K562 (cell line): ENCODE measurements around the gene PLCB1. TPM values are rescaled to one million over a fixed set of nuclear protein-coding genes. Genes with fewer than 3 reads are reported as not detected.

Experiments used
- ATAC-seq: fragments of 200-7000 bp; cut with Tn5 transposase; 3 replicates; pipeline ENCODE4 v1.9.1; 2020; ENCODE audit warnings: moderate library complexity
- BruUV-seq: library from RNA; stranded (reverse); fragments of 400-500 nt; replicated peaks from 2 replicates; lab custom pipeline; 2021; lab: Mats Ljungman, UMichigan
- CTCF ChIA-PET: fragments of 300-600 bp; formaldehyde crosslinking; extraction: SDS; loops from one replicate; lab custom pipeline; 2021; ENCODE audit warnings: low intra/inter-chr PET ratio; lab: Yijun Ruan, JAX
- POLR2A ChIA-PET: fragments of 300-600, 350-650 bp; sonication (Branson Sonifier 250); formaldehyde crosslinking; extraction: SDS; loops from one replicate; lab custom pipeline; 2021; ENCODE audit warnings: antibody characterized with exemption, inconsistent platforms; lab: Yijun Ruan, JAX
- DNase-seq, 4 experiments: peaks; one replicate each; pipeline versions ENCODE4 v3.0.0 to v3.0.0-alpha.2; 2011 to 2018; ENCODE audit warnings: low spot score in 3 of 4, mixed read lengths in 3 of 4; ENCODE audit errors: extremely low read depth in 1 of 4
- FAIRE-seq: peaks from 2 replicates; lab custom pipeline; 2011; peaks lifted over from hg19 to GRCh38; lab: Jason Lieb, UNC
- H2AFZ ChIP-seq: 2 replicates; pipeline ENCODE4 v1.6.0; 2011; ENCODE audit warnings: low read depth, low read length, control low read depth, inconsistent platforms
- H3K27ac ChIP-seq: fragments of 200-600 bp; 3 replicates; pipeline ENCODE4 v1.8.0; 2011; ENCODE audit warnings: low read depth, mild to moderate bottlenecking, control low read depth, inconsistent platforms, low read length, moderate library complexity, mixed read lengths; ENCODE audit errors: extremely low read depth
- H3K27me3 ChIP-seq, 2 experiments: fragments of 300-600 bp in 1 of 2; 2 replicates in 1 of 2; 3 replicates in 1 of 2; pipeline versions ENCODE4 v1.6.0 to v1.8.0; 2011; ENCODE audit warnings: inconsistent platforms in 2 of 2, low read length in 2 of 2, mild to moderate bottlenecking in 1 of 2, mixed read lengths in 1 of 2, moderate library complexity in 1 of 2; ENCODE audit not compliant: control insufficient read depth in 2 of 2, insufficient read depth in 2 of 2
- H3K36me3 ChIP-seq: fragments of 300-600 bp; 3 replicates; pipeline ENCODE4 v1.8.0; 2011; ENCODE audit warnings: mild to moderate bottlenecking, low read length, inconsistent platforms; ENCODE audit not compliant: control insufficient read depth, insufficient read depth
- H3K4me1 ChIP-seq, 2 experiments: fragments of 200-600 bp in 1 of 2; replicated peaks in 1 of 2; 2 replicates in 1 of 2; 3 replicates in 1 of 2; pipeline versions ENCODE4 v1.5.1 to v1.8.0; 2011; ENCODE audit warnings: inconsistent platforms in 2 of 2, low read length in 2 of 2, mild to moderate bottlenecking in 1 of 2, mixed read lengths in 1 of 2, moderate library complexity in 1 of 2; ENCODE audit not compliant: control insufficient read depth in 2 of 2, insufficient read depth in 2 of 2
- H3K4me2 ChIP-seq: 2 replicates; pipeline ENCODE4 v1.6.1; 2011; ENCODE audit warnings: low read length, control low read depth, inconsistent platforms, mixed read lengths; ENCODE audit not compliant: insufficient read depth
- H3K4me3 ChIP-seq: fragments of 200-600 bp; sonication (generic), shearing (Covaris generic); 2 replicates; pipeline ENCODE4 v1.5.1; 2016; ENCODE audit warnings: control low read depth, inconsistent platforms
- H3K79me2 ChIP-seq: fragments of 200-600 bp; 3 replicates; pipeline ENCODE4 v1.8.0; 2011; ENCODE audit warnings: low read length, inconsistent platforms; ENCODE audit not compliant: control insufficient read depth, insufficient read depth
- H3K9ac ChIP-seq, 2 experiments: 2 replicates each; pipeline versions ENCODE4 v1.6.0 to v1.6.1; 2011; ENCODE audit warnings: low read depth in 2 of 2, low read length in 2 of 2, control low read depth in 1 of 2, inconsistent platforms in 1 of 2, mild to moderate bottlenecking in 1 of 2, mixed read lengths in 1 of 2; ENCODE audit not compliant: insufficient read depth in 1 of 2
- H3K9me1 ChIP-seq: one replicate; pipeline ENCODE4 v1.6.0; 2011; ENCODE audit warnings: inconsistent platforms, mild to moderate bottlenecking, low read length, moderate library complexity; ENCODE audit not compliant: control insufficient read depth, insufficient read depth
- H3K9me3 ChIP-seq: replicated peaks from 2 replicates; pipeline ENCODE4 v1.5.1; 2011; ENCODE audit warnings: low read depth, low read length, inconsistent platforms; ENCODE audit not compliant: control insufficient read depth, insufficient read depth
- H4K20me1 ChIP-seq: replicated peaks from 2 replicates; pipeline ENCODE4 v1.6.1; 2011; ENCODE audit warnings: low read length, inconsistent platforms, mixed read lengths; ENCODE audit not compliant: control insufficient read depth, insufficient read depth
- CBX8 ChIP-seq: fragments of 200-600 bp; sonication (generic); IDR thresholded peaks from 2 replicates; pipeline ENCODE4 v1.6.1; 2012; ENCODE audit warnings: borderline replicate concordance, mixed run types, low read depth, mild to moderate bottlenecking, moderate library complexity, mixed read lengths, low read length, control low read depth, inconsistent platforms; ENCODE audit not compliant: poor library complexity, severe bottlenecking; ENCODE audit errors: extremely low read depth
- CHD2 ChIP-seq: IDR thresholded peaks from 2 replicates; pipeline ENCODE4 v1.6.1; 2011; ENCODE audit warnings: low read depth, low read length
- KAT7 ChIP-seq: sonication (generic); formaldehyde crosslinking; IDR thresholded peaks from 2 replicates; pipeline ENCODE4 v1.8.0; 2022; ENCODE audit warnings: missing genetic modification reagents, mild to moderate bottlenecking, borderline replicate concordance
- POLR2A ChIP-seq: fragments of 450-650 bp; conservative IDR thresholded peaks from 2 replicates; pipeline ENCODE4 v1.6.1; 2016
- PRMT5 ChIP-seq: sonication (generic); formaldehyde crosslinking; IDR thresholded peaks from 2 replicates; pipeline ENCODE4 v1.5.0; 2020; ENCODE audit warnings: missing genetic modification reagents
- PYGO2 ChIP-seq: fragments of 450-650 bp; IDR thresholded peaks from 2 replicates; pipeline ENCODE4 v1.6.1; 2016; ENCODE audit warnings: mild to moderate bottlenecking, missing genetic modification characterization, moderate library complexity, missing compliant biosample characterization
- SMARCB1 ChIP-seq: IDR thresholded peaks from 2 replicates; pipeline ENCODE4 v1.6.1; 2011; ENCODE audit warnings: improper control_type of control experiment, low read depth; ENCODE audit not compliant: insufficient read length
- SOX6 ChIP-seq: fragments of 450-650 bp; IDR thresholded peaks from 2 replicates; pipeline ENCODE4 v1.6.1; 2014; ENCODE audit warnings: mild to moderate bottlenecking
- SREBF1 ChIP-seq: fragments of 150-350 bp; IDR thresholded peaks from 2 replicates; pipeline ENCODE4 v1.6.1; 2014; ENCODE audit warnings: antibody characterized with exemption, low read depth, low read length, borderline replicate concordance
- THRAP3 ChIP-seq: fragments of 450-650 bp; IDR thresholded peaks from 2 replicates; pipeline ENCODE4 v1.6.1; 2016; ENCODE audit warnings: mild to moderate bottlenecking, inconsistent platforms, borderline replicate concordance
- ZC3H11A ChIP-seq: IDR thresholded peaks from 2 replicates; pipeline ENCODE4 v1.6.1; 2012; ENCODE audit warnings: low read depth, low read length, improper control_type of control experiment
- ZKSCAN1 ChIP-seq: fragments of 150-350 bp; IDR thresholded peaks from 2 replicates; pipeline ENCODE4 v1.6.1; 2016; ENCODE audit warnings: low read depth, low read length
- ZNF316 ChIP-seq: fragments of 450-650 bp; IDR thresholded peaks from 2 replicates; pipeline ENCODE4 v1.6.1; 2016
- ZNF41 ChIP-seq: fragments of 250-450 bp; sonication (Bioruptor Pico); conservative IDR thresholded peaks from 2 replicates; pipeline ENCODE4 v1.4.0; 2020; ENCODE audit warnings: mild to moderate bottlenecking
- WGBS: fragments of 100-300 bp; shearing (Covaris generic); methylation state at CpG from one replicate; pipeline ENCODE4 v1.1.6; 2016; ENCODE audit warnings: low coverage, mixed read lengths; ENCODE audit not compliant: insufficient coverage; ENCODE audit errors: missing lambda C conversion rate; 5-methylcytosine and 5-hydroxymethylcytosine counted together
- in situ Hi-C: fragments of 300-500 bp; cut with MboI; formaldehyde crosslinking; loops from 4 replicates; pipeline ENCODE4 v1.15.0; 2018; ENCODE audit warnings: inconsistent platforms, mixed read lengths
- intact Hi-C: fragments of 100-400 bp; cut with micrococcal nuclease; formaldehyde crosslinking; loops from 2 replicates; pipeline ENCODE4 v1.14.2; 2022
- polyA plus RNA-seq, 8 experiments: library from polyadenylated mRNA; depleted of rRNA in 4 of 8; stranded (reverse) in 5 of 8; unstranded in 3 of 8; fragments of >200 nt; fragmentation: Nextera tagmentation in 2 of 8; fragmentation: Illumina TruSeq in 1 of 8; extraction: Ambion mirVana in 2 of 8; extraction: Trizol in 1 of 8; gene quantifications; 2 replicates each; pipeline versions ENCODE4 v1.2.1 to v1.2.3, GENCODE V29; 2011 to 2014; ENCODE audit warnings: inconsistent platforms in 1 of 8, missing spikeins in 1 of 8
- total RNA-seq, 7 experiments: library from RNA; depleted of rRNA in 6 of 7; stranded (reverse); fragments of >200 nt in 6 of 7; fragmentation: Illumina TruSeq in 2 of 7; extraction: Trizol in 2 of 7; gene quantifications; 2 replicates each; pipeline versions ENCODE4 v1.2.1 to v1.2.3, GENCODE V29; 2011 to 2021; ENCODE audit warnings: low replicate concordance in 1 of 7
- TF ChIP-seq, protein P1 (sequence below): fragments of 450-650 bp; IDR thresholded peaks from 2 replicates; pipeline ENCODE4 v1.6.1; 2016; ENCODE audit warnings: missing biosample characterization, missing genetic modification characterization
- TF ChIP-seq, protein P2 (sequence below): fragments of 250-450 bp; sonication (Bioruptor Pico); IDR thresholded peaks from 2 replicates; pipeline ENCODE4 v1.5.0; 2021; ENCODE audit warnings: mild to moderate bottlenecking, borderline replicate concordance

Gene PLCB1
- total and polyA plus RNA-seq, 9 of the 15 experiments (the other 6 are each of a cell fraction or from before 2014, with no cell fraction given): 0.34 to 3.1 (median 1.3) TPM

DNA sequence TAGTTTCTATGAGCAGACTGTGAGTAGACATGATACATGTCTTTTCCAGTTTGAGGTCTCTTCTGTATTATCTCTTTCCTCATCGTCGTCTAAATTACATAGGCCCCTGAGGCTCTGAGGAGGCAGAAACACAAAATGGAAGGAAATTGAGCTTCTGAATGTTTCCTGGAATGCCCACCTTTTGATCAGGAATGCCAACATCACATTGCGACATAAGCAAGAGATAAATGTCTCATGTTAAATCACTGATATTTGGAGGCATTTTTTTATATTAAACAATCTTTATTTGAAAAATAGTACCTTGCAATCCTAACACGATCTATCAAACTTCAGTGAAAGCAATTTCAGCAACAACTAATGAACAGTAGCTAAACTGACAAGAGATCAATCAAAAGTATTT lies 802.3 kb downstream of the PLCB1 start:
- no peak for TF ChIP-seq SMARCB1
- TF ChIP-seq PRMT5 (CRISPR knock-in tag): no peak
- no peak for TF ChIP-seq SREBF1
- TF ChIP-seq PYGO2 (tag): no peak
- TF ChIP-seq ZNF316: no peak
- TF ChIP-seq, protein P1, sequence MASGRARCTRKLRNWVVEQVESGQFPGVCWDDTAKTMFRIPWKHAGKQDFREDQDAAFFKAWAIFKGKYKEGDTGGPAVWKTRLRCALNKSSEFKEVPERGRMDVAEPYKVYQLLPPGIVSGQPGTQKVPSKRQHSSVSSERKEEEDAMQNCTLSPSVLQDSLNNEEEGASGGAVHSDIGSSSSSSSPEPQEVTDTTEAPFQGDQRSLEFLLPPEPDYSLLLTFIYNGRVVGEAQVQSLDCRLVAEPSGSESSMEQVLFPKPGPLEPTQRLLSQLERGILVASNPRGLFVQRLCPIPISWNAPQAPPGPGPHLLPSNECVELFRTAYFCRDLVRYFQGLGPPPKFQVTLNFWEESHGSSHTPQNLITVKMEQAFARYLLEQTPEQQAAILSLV: no peak
- TF ChIP-seq ZKSCAN1: no peak
- TF ChIP-seq, protein P2, sequence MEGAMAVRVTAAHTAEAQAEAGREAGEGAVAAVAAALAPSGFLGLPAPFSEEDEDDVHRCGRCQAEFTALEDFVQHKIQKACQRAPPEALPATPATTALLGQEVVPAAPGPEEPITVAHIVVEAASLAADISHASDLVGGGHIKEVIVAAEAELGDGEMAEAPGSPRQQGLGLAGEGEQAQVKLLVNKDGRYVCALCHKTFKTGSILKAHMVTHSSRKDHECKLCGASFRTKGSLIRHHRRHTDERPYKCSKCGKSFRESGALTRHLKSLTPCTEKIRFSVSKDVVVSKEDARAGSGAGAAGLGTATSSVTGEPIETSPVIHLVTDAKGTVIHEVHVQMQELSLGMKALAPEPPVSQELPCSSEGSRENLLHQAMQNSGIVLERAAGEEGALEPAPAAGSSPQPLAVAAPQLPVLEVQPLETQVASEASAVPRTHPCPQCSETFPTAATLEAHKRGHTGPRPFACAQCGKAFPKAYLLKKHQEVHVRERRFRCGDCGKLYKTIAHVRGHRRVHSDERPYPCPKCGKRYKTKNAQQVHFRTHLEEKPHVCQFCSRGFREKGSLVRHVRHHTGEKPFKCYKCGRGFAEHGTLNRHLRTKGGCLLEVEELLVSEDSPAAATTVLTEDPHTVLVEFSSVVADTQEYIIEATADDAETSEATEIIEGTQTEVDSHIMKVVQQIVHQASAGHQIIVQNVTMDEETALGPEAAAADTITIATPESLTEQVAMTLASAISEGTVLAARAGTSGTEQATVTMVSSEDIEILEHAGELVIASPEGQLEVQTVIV (CRISPR knock-in tag): no peak
- no peak for TF ChIP-seq CBX8
- no peak for TF ChIP-seq SOX6
- TF ChIP-seq ZNF41 (CRISPR knock-in tag): no peak
- no peak for TF ChIP-seq ZC3H11A
- no peak for TF ChIP-seq POLR2A
- TF ChIP-seq KAT7 (CRISPR knock-in tag): no peak
- TF ChIP-seq CHD2: no peak
- no peak for TF ChIP-seq THRAP3
- Histone ChIP-seq H3K36me3 (no peaks in the 10 kb centered on the region), H3K9me1 (no peaks in the 10 kb centered on the region), H3K4me2 (no peak overlapping the region), H3K9ac (no peak overlapping the region), H3K4me3 (no peak overlapping the region), H3K4me1 (no peaks in the 10 kb centered on the region), H4K20me1 (no peaks in the 10 kb centered on the region), H3K79me2 (no peaks in the 10 kb centered on the region), H3K27ac (no peak overlapping the region), H3K27me3 (no peaks in the 10 kb centered on the region), H3K9me3 (no peaks in the 10 kb centered on the region), H2AFZ (no peak overlapping the region)
- CTCF ChIA-PET: no interaction called here
- whole genome bisulfite sequencing: 12% methylated on average over 4 of the region's 4 CpGs
- POLR2A ChIA-PET: no interaction called here
- DNase-seq (no peak), FAIRE-seq (no peak), ATAC-seq (no peak)
- intact Hi-C loops: no loop called here
- BruUV-seq: no TSS peak
- in situ Hi-C loops: no loop called here
